Spleen (tissue), 11 donors: Measurements from ENCODE around the gene KIF16B. TPM values are rescaled to one million over a fixed set of nuclear protein-coding genes. Genes with fewer than 3 reads are reported as not detected.

Experiments used
- DNase-seq: peaks from one replicate; pipeline ENCODE4 v3.0.0-alpha.2; 2020
- H3K27ac ChIP-seq, 8 donors: fragments of 200-600 bp; sonication (generic) in 7 of 8; 1 replicate in 4 of 8; 2 replicates in 4 of 8; pipeline versions ENCODE4 v1.5.0 to v1.8.0; 2016 to 2021; ENCODE audit warnings: inconsistent platforms in 4 of 8, mild to moderate bottlenecking in 4 of 8, moderate library complexity in 1 of 8
- H3K27me3 ChIP-seq, 7 donors: fragments of 200-600 bp; sonication (generic) in 6 of 7; replicated peaks in 1 of 7; 1 replicate in 4 of 7; 2 replicates in 3 of 7; pipeline versions ENCODE4 v1.5.0 to v1.8.0; 2016 to 2021; ENCODE audit warnings: inconsistent platforms in 3 of 7, mild to moderate bottlenecking in 1 of 7
- H3K36me3 ChIP-seq, 6 donors: fragments of 200-600 bp; sonication (generic) in 5 of 6; 1 replicate in 4 of 6; 2 replicates in 2 of 6; pipeline versions ENCODE4 v1.5.0 to v1.8.0; 2016 to 2021; ENCODE audit warnings: inconsistent platforms in 2 of 6
- H3K4me1 ChIP-seq, 6 donors: fragments of 200-600 bp; sonication (generic) in 5 of 6; 1 replicate in 3 of 6; 2 replicates in 3 of 6; pipeline versions ENCODE4 v1.5.0 to v1.8.0; 2016 to 2021; ENCODE audit warnings: inconsistent platforms in 3 of 6
- H3K4me3 ChIP-seq, 8 donors: fragments of 200-600 bp; sonication (generic) in 7 of 8; 1 replicate in 4 of 8; 2 replicates in 4 of 8; pipeline versions ENCODE4 v1.5.0 to v1.8.0; 2016 to 2021; ENCODE audit warnings: inconsistent platforms in 4 of 8, mild to moderate bottlenecking in 4 of 8, moderate library complexity in 2 of 8
- H3K9me3 ChIP-seq, 8 donors: fragments of 200-600 bp; sonication (generic) in 7 of 8; 1 replicate in 4 of 8; 2 replicates in 4 of 8; pipeline versions ENCODE4 v1.5.0 to v1.8.0; 2016 to 2021; ENCODE audit warnings: inconsistent platforms in 4 of 8
- CTCF ChIP-seq, 11 experiments: fragments of 200-600 bp in 7 of 11; fragments of 450-650 bp in 4 of 11; sonication (generic) in 4 of 11; IDR thresholded peaks in 8 of 11; conservative IDR thresholded peaks in 3 of 11; 1 replicate in 7 of 11; 2 replicates in 4 of 11; pipeline versions ENCODE4 v1.4.0 to v1.8.0; 2016 to 2021; ENCODE audit warnings: antibody characterized with exemption in 11 of 11, inconsistent platforms in 4 of 11, mild to moderate bottlenecking in 1 of 11
- POLR2A ChIP-seq, 3 donors: fragments of 450-650 bp; IDR thresholded peaks; one replicate each; pipeline ENCODE4 v1.5.1; 2017; ENCODE audit warnings: antibody characterized with exemption in 3 of 3, mild to moderate bottlenecking in 1 of 3
- POLR2AphosphoS5 ChIP-seq, 3 donors: sonication (generic); formaldehyde crosslinking; IDR thresholded peaks; one replicate each; pipeline ENCODE4 v1.5.1; 2017; ENCODE audit warnings: antibody characterized with exemption in 3 of 3
- WGBS, 5 donors: extraction: QIAGEN DNeasy Blood & Tissue Kit in 3 of 5; methylation state at CpG; one replicate each; pipeline versions ENCODE4 v1.1.5 to v1.1.7; 2013 to 2018; 5-methylcytosine and 5-hydroxymethylcytosine counted together
- intact Hi-C: fragments of 100-400 bp; cut with DNase I; formaldehyde crosslinking; loops from one replicate; pipeline ENCODE4 v1.15.0; 2023; ENCODE audit warnings: low total_unique reads
- polyA plus RNA-seq, 3 donors: library from polyadenylated mRNA; stranded (reverse); fragments of 200-250 nt; gene quantifications; one replicate each; pipeline ENCODE4 v1.2.1, GENCODE V29; 2013
- total RNA-seq, 7 donors: library from RNA; depleted of rRNA in 3 of 7; stranded (reverse); fragments of >200 nt in 3 of 7; fragmentation: NEBNext Ultra II Directional in 4 of 7; extraction: Animal tissue kit (Norgen Biotek cat#: 25700) in 4 of 7; gene quantifications; one replicate each; pipeline versions ENCODE4 v1.1.0 to v1.2.1, GENCODE V29; 2016 to 2021
- donor health status: healthy with polysubstance abuse.
- donor health status: DM: no; HTN: no; CAD: no; lungs with moderate emphysema.
- donor health status: DM: no; HTN: no; CAD: no.
- donor health status: Bipolar disorder and iron deficiency.
- donor health status: healthy.
- donor health status: DM: no; HTN: no; CAD: no.
- donor health status: DM: yes; HTN: yes; CAD: no.

KIF16B gene
- total and polyA plus RNA-seq, 10 donors = 3.0 to 30.1 (median 21.2) TPM

DNA sequence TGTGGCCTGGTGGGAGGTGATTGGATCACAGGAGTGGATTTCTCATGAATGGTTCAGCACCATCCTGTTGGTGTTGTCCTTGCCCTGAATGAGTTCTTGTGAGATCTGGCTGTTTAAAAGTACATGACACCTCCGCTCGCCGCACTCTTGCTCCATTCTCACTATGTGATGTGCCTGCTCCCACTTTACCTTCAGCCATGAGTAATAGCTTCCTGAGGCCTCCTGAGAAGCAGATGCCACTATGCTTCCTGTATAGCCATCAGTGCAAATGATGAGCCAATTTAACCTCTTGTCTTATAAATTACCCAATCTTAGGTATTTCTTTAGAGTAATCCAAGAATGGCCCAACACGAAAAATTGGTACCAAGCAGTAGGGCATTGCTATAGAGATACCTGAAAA lies 34.5 kb downstream of the KIF16B start:
- DNase-seq = no peak
- H3K4me1 ChIP-seq = peaks cover 2 to 27% (median 13%) of the 10 kb centered on the region in 6 donors
- intact Hi-C loops = no loop called here
- no peak overlapping the region for H3K4me3 ChIP-seq
- no peak overlapping the region for H3K27ac ChIP-seq
- no peaks in the 10 kb centered on the region for H3K9me3 ChIP-seq
- H3K27me3 ChIP-seq = no peaks in the 10 kb centered on the region
- TF ChIP-seq POLR2AphosphoS5 (IDR thresholded peaks at IDR 0.05) = no peak
- TF ChIP-seq CTCF (IDR thresholded peaks at IDR 0.05 in 8 of 11, conservative IDR thresholded peaks at IDR 0.05 in 3 of 11) = no peak
- no peak for TF ChIP-seq POLR2A (IDR thresholded peaks at IDR 0.05)
- 84 to 95% (median 87%) methylated on average over 4 of the region's 4 CpGs for WGBS, 5 donors
- H3K36me3 ChIP-seq = no peaks in the 10 kb centered on the region

DNA sequence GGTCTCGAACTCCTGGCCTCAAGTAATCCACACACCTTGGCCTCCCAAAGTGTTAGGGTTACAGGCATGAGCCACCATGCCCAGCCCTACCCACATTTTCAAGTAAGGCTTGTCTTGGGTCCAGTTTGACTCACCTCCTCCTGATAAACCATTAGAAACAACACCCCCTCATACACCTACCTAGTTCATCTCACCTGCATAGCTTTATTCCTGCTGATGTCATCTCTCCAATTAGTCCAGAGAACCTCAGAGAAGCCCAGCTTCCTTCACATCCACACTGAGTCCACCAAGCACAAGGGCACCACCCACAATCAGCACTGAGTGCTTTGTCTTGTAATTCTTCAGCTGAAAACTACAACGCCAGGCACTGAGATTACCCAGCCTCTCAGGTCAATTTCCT lies 35.3 kb downstream of the KIF16B start:
- no peak overlapping the region for H3K4me3 ChIP-seq
- 81 to 96% (median 92%) methylated on average over 2 of the region's 2 CpGs for WGBS, 5 donors
- no peak for DNase-seq
- no peaks in the 10 kb centered on the region for H3K36me3 ChIP-seq
- H3K4me1 ChIP-seq = peaks cover 2 to 27% (median 13%) of the 10 kb centered on the region in 6 donors
- H3K27me3 ChIP-seq = no peaks in the 10 kb centered on the region
- TF ChIP-seq CTCF (IDR thresholded peaks at IDR 0.05 in 8 of 11, conservative IDR thresholded peaks at IDR 0.05 in 3 of 11) (no peak), POLR2A (IDR thresholded peaks at IDR 0.05) (no peak), POLR2AphosphoS5 (IDR thresholded peaks at IDR 0.05) (no peak)
- intact Hi-C loops = no loop called here
- no peak overlapping the region for H3K27ac ChIP-seq
- no peaks in the 10 kb centered on the region for H3K9me3 ChIP-seq

- no peaks in the 10 kb centered on the region for H3K9me3 ChIP-seq
- H3K27me3 ChIP-seq = no peaks in the 10 kb centered on the region
- peaks cover 2 to 26% (median 12%) of the 10 kb centered on the region in 6 donors for H3K4me1 ChIP-seq
- H3K36me3 ChIP-seq = no peaks in the 10 kb centered on the region
- intact Hi-C loops = no loop called here
- H3K27ac ChIP-seq = peak overlapping the region in 4 of 8 donors; percentile 2 to 26 (median 10)
- no peak for DNase-seq
- TF ChIP-seq POLR2A (IDR thresholded peaks at IDR 0.05) (no peak), CTCF (IDR thresholded peaks at IDR 0.05 in 8 of 11, conservative IDR thresholded peaks at IDR 0.05 in 3 of 11) (no peak), POLR2AphosphoS5 (IDR thresholded peaks at IDR 0.05) (no peak)
- WGBS, 5 donors = 55 to 66% (median 60%) methylated on average over 4 of the region's 4 CpGs
- H3K4me3 ChIP-seq = no peak overlapping the region
Observed at GRCh38 chr20:16537025-16537665, 36.1 kb downstream of the KIF16B start.

GRCh38 chr20:16535277-16535676 lies 38.0 kb downstream of the KIF16B start:
- TF ChIP-seq POLR2AphosphoS5 (IDR thresholded peaks at IDR 0.05) (no peak), POLR2A (IDR thresholded peaks at IDR 0.05) (no peak)
- intact Hi-C loops = no loop called here
- H3K9me3 ChIP-seq = no peaks in the 10 kb centered on the region

More at GRCh38 chr20:16535277-16535676, 38.0 kb downstream of the KIF16B start:
- Histone ChIP-seq H3K27me3 (no peaks in the 10 kb centered on the region), H3K4me1 (peaks cover 0 to 12% (median 4%) of the 10 kb centered on the region in 6 donors), H3K36me3 (no peaks in the 10 kb centered on the region), H3K27ac (no peak overlapping the region), H3K4me3 (no peak overlapping the region)
- DNase-seq = no peak
- 63 to 83% (median 71%) methylated on average over 2 of the region's 2 CpGs for WGBS, 5 donors
